SHP77 (cell line): Measurements from ENCODE around the gene ATP5MG.
"Not testable (repeated sequence)": the region's sequence is repeated elsewhere in the genome, so short reads cannot be mapped to it uniquely, and the experiment has no call there.

ENCODE experiments used
- DNase-seq, 2 experiments: peaks; one replicate each; lab custom pipeline; 2025; lab: John Stamatoyannopoulos, UW

The ATP5MG gene

GRCh38 chr11:118401151-118401879 is at the start of gene ATP5MG:
TSS of gene ATP5MG (plus strand) at chr11:118401606. CDS start at chr11:118401666, 60 bp downstream.
- DNase-seq = peak; percentile 85 to 89

- DNase-seq = no peak
Measured at GRCh38 chr11:118353084-118353710, 48.2 kb upstream of the ATP5MG start.

GRCh38 chr11:118358071-118358470 is 43.3 kb upstream of the ATP5MG start:
- no peak for DNase-seq

GRCh38 chr11:118359295-118359958 is 42.0 kb upstream of the ATP5MG start, which contains the start of gene UBE4A:
TSS of gene UBE4A (plus strand) at chr11:118359600. CDS start at chr11:118365081, 5,481 bp downstream.
- peak; percentile 87 to 92 for DNase-seq

- DNase-seq = no peak
Measured at GRCh38 chr11:118364956-118365615, 36.3 kb upstream of the ATP5MG start.

GRCh38 chr11:118366287-118366686 is 35.1 kb upstream of the ATP5MG start:
- DNase-seq = no peak

GRCh38 chr11:118370774-118371173 is 30.6 kb upstream of the ATP5MG start:
- DNase-seq = no peak

GRCh38 chr11:118373263-118373662 is 28.1 kb upstream of the ATP5MG start:
- no peak for DNase-seq

GRCh38 chr11:118373871-118374270 is 27.5 kb upstream of the ATP5MG start:
- DNase-seq = no peak

- no peak for DNase-seq
Measured at GRCh38 chr11:118374729-118375128, 26.7 kb upstream of the ATP5MG start.

- no peak for DNase-seq
Measured at GRCh38 chr11:118375978-118376377, 25.4 kb upstream of the ATP5MG start.

GRCh38 chr11:118379497-118379896 is 21.9 kb upstream of the ATP5MG start:
- DNase-seq = no peak

- no peak for DNase-seq
Measured at GRCh38 chr11:118380571-118380970, 20.8 kb upstream of the ATP5MG start.

- no peak for DNase-seq
Measured at GRCh38 chr11:118382954-118383353, 18.5 kb upstream of the ATP5MG start.

- DNase-seq = no peak
Measured at GRCh38 chr11:118383657-118384056, 17.7 kb upstream of the ATP5MG start.

GRCh38 chr11:118396097-118396501 is 5.3 kb upstream of the ATP5MG start:
- no peak for DNase-seq

GRCh38 chr11:118397448-118397847 is 4.0 kb upstream of the ATP5MG start:
- no peak for DNase-seq

GRCh38 chr11:118398791-118399559 is 2.4 kb upstream of the ATP5MG start:
- no peak for DNase-seq

GRCh38 chr11:118401880-118402590 is 629 bp downstream of the ATP5MG start:
- peak in 1 of 2 experiments; percentile 27 for DNase-seq

GRCh38 chr11:118402594-118402993 is 1.2 kb downstream of the ATP5MG start:
- DNase-seq = not testable (repeated sequence)

- DNase-seq = no peak
Measured at GRCh38 chr11:118406599-118407166, 5.3 kb downstream of the ATP5MG start.
